Testis (tissue), 3 donors: ENCODE results near the gene ZBTB7C. TPM values are rescaled to one million over a fixed set of nuclear protein-coding genes. Genes with fewer than 3 reads are reported as not detected.

Experiments
- DNase-seq: peaks from one replicate; pipeline ENCODE4 v3.0.0-alpha.2; 2019
- H3K27ac ChIP-seq, 2 donors: fragments of 200-600 bp; sonication (generic); one replicate each; pipeline ENCODE4 v1.5.1; 2019
- H3K27me3 ChIP-seq: fragments of 200-600 bp; sonication (generic); one replicate; pipeline ENCODE4 v1.5.1; 2019
- H3K36me3 ChIP-seq: fragments of 200-600 bp; sonication (generic); one replicate; pipeline ENCODE4 v1.5.1; 2017; ENCODE audit warnings: low read depth; ENCODE audit errors: missing control alignments
- H3K4me1 ChIP-seq: fragments of 200-600 bp; sonication (generic); one replicate; pipeline ENCODE4 v1.5.1; 2019
- H3K4me3 ChIP-seq, 2 donors: fragments of 200-600 bp; sonication (generic); one replicate each; pipeline ENCODE4 v1.5.1; 2017 to 2019
- H3K9me3 ChIP-seq: fragments of 200-600 bp; sonication (generic); one replicate; pipeline ENCODE4 v1.5.1; 2017
- POLR2A ChIP-seq: fragments of 450-650 bp; IDR thresholded peaks from one replicate; pipeline ENCODE4 v1.6.1; 2017; ENCODE audit warnings: antibody characterized with exemption, mild to moderate bottlenecking, moderate library complexity
- WGBS, 2 donors: methylation state at CpG; one replicate each; pipeline ENCODE4 v1.1.5; 2018; 5-methylcytosine and 5-hydroxymethylcytosine counted together
- intact Hi-C: fragments of 100-400 bp; cut with DNase I; formaldehyde crosslinking; loops from one replicate; pipeline ENCODE4 v1.15.1; 2023; ENCODE audit warnings: low total_unique reads
- polyA plus RNA-seq: library from polyadenylated mRNA; stranded (reverse); fragments of 350-450 nt; fragmentation: Illumina TruSeq; extraction: RNeasy Lipid Tissue Mini Kit (QIAGEN cat#74804); gene quantifications from one replicate; pipeline ENCODE4 v1.2.3, GENCODE V29; 2014; ENCODE audit warnings: low read depth, low replicate concordance; ENCODE audit not compliant: insufficient read depth
- total RNA-seq, 2 donors: library from RNA; depleted of rRNA; stranded (reverse); fragments of >200 nt; gene quantifications; one replicate each; pipeline ENCODE4 v1.2.3, GENCODE V29; 2016
- TF ChIP-seq, protein P1 (sequence below), 3 experiments: fragments of 450-650 bp in 2 of 3; fragments of 200-600 bp in 1 of 3; sonication (generic) in 1 of 3; IDR thresholded peaks; one replicate each; pipeline ENCODE4 v1.5.1; 2016 to 2019; ENCODE audit warnings: antibody characterized with exemption in 3 of 3, mild to moderate bottlenecking in 2 of 3, moderate library complexity in 1 of 3

The ZBTB7C gene
- total and polyA plus RNA-seq, 3 donors from 2014 or later = 14.1 to 65.4 (median 42.4) TPM

GRCh38 chr18:48453330-48454066 lies 44.3 kb upstream of the ZBTB7C start:
- TF ChIP-seq, protein P1, sequence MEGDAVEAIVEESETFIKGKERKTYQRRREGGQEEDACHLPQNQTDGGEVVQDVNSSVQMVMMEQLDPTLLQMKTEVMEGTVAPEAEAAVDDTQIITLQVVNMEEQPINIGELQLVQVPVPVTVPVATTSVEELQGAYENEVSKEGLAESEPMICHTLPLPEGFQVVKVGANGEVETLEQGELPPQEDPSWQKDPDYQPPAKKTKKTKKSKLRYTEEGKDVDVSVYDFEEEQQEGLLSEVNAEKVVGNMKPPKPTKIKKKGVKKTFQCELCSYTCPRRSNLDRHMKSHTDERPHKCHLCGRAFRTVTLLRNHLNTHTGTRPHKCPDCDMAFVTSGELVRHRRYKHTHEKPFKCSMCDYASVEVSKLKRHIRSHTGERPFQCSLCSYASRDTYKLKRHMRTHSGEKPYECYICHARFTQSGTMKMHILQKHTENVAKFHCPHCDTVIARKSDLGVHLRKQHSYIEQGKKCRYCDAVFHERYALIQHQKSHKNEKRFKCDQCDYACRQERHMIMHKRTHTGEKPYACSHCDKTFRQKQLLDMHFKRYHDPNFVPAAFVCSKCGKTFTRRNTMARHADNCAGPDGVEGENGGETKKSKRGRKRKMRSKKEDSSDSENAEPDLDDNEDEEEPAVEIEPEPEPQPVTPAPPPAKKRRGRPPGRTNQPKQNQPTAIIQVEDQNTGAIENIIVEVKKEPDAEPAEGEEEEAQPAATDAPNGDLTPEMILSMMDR (IDR thresholded peaks at IDR 0.05) = no peak
- TF ChIP-seq POLR2A = no peak
- Histone ChIP-seq H3K4me1 (peaks cover 26% of the 10 kb centered on the region), H3K9me3 (no peaks in the 10 kb centered on the region), H3K27ac (peak overlapping the region; percentile 19 to 23), H3K36me3 (no peaks in the 10 kb centered on the region), H3K4me3 (no peak overlapping the region), H3K27me3 (no peaks in the 10 kb centered on the region)
- 63 to 71% methylated on average over 9 of the region's 9 CpGs for WGBS, 2 donors
- intact Hi-C loops = no loop called here
- DNase-seq = no peak

GRCh38 chr18:48452861-48453323 lies 43.7 kb upstream of the ZBTB7C start:
- H3K4me3 ChIP-seq = no peak overlapping the region
- TF ChIP-seq POLR2A = no peak
- TF ChIP-seq, protein P1 (IDR thresholded peaks at IDR 0.05) = no peak
- no peaks in the 10 kb centered on the region for H3K27me3 ChIP-seq
- no peak for DNase-seq
- peak overlapping the region; percentile 19 to 23 for H3K27ac ChIP-seq
- H3K9me3 ChIP-seq = no peaks in the 10 kb centered on the region
- intact Hi-C loops = no loop called here
- peaks cover 31% of the 10 kb centered on the region for H3K4me1 ChIP-seq
- WGBS, 2 donors = 50% methylated on average over 4 of the region's 4 CpGs; no CpG with 5 or more reads in 1 of the 2 donors
- H3K36me3 ChIP-seq = no peaks in the 10 kb centered on the region

DNA sequence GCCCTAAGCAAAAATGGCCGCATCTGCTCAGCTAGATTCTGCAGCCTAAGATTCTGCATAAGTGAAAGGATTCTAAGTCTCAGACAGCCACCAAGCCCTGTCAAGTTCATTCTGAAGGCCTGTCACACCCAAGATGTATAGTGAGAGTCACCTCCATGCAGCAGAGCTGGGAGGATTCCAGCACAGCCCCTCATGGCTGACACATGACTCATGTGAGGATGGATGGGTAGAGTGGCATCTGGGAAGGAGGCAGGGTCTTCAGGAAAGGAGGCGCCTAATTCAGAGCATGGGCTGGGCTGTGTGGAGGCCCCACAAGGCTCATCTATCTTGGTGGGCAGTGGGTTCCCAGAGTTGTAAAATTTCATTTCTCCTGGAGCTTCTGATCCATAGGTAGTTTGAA lies 41.5 kb upstream of the ZBTB7C start:
- intact Hi-C loops = no loop called here
- no peak overlapping the region for H3K27ac ChIP-seq
- no peak for DNase-seq
- H3K9me3 ChIP-seq = no peaks in the 10 kb centered on the region
- no peaks in the 10 kb centered on the region for H3K36me3 ChIP-seq
- H3K27me3 ChIP-seq = no peaks in the 10 kb centered on the region
- no peak for TF ChIP-seq POLR2A
- TF ChIP-seq, protein P1 (IDR thresholded peaks at IDR 0.05) = no peak
- H3K4me1 ChIP-seq = peaks cover 38% of the 10 kb centered on the region
- WGBS, 2 donors = 100% methylated on average over 1 to 2 of the region's 2 CpGs
- no peak overlapping the region for H3K4me3 ChIP-seq

DNA sequence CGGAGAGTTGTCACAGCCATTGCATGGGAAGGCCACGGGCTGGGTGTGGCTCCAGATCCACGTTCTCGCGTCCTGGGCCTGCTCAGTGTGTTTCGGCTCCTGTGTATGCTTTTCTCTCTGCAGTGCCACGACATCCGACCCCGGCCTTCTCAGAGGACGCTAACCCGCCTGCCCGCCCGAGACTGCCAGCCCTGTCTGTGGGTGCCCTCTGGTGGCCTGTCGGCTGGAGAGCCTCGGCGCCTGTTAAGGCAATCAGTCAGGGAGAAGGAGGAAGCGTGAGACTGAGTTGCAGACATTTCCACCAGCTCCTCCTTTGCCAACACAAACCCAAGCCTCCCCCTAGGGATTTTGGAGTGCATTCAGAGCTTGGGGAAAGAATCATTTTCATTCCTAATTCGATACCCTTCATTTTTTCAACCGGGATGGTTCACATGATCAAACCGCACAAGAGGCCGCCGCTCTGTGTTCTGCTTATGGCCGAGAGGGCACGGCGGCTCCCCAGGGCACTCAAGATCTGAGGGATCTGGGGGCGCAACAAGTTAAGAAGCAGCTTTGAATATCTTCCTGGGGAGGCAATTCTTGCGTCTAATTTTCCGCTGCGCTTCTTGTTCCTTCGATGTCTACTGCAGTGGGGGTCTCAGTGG lies 37.5 kb upstream of the ZBTB7C start:
- Histone ChIP-seq H3K4me3 (peak overlapping the region in 1 of 2 donors; percentile 24), H3K36me3 (no peaks in the 10 kb centered on the region), H3K4me1 (peaks cover 21% of the 10 kb centered on the region), H3K27ac (peak overlapping the region in 1 of 2 donors; percentile 13), H3K27me3 (no peaks in the 10 kb centered on the region), H3K9me3 (no peaks in the 10 kb centered on the region)
- DNase-seq = peak; percentile 93
- WGBS, 2 donors = 28 to 29% methylated on average over 24 to 30 of the region's 30 CpGs
- no peak for TF ChIP-seq POLR2A
- TF ChIP-seq, protein P1 (IDR thresholded peaks at IDR 0.05) = peak; percentile 79 to 87 (median 82)
- intact Hi-C loops = no loop called here
